SK-N-SH treated with all-trans-retinoic acid at 6 μM for 48 hours (cell line): Measurements from ENCODE around the gene LRPPRC.

Experiments
- ATAC-seq: fragments of 200-7000 bp; cut with Tn5 transposase; 3 replicates; pipeline ENCODE4 v1.9.1; 2020; ENCODE audit warnings: mild to moderate bottlenecking, moderate library complexity
- ARNTL ChIP-seq: fragments of 450-650 bp; formaldehyde crosslinking; IDR thresholded peaks from 2 replicates; pipeline ENCODE4 v1.5.0; 2020; ENCODE audit warnings: low read depth, mild to moderate bottlenecking, moderate library complexity, borderline replicate concordance
- BACH2 ChIP-seq: fragments of 250-450 bp; sonication (Bioruptor Pico); IDR thresholded peaks from 2 replicates; pipeline ENCODE4 v1.9.0; 2021; ENCODE audit warnings: mild to moderate bottlenecking, borderline replicate concordance
- ESRRG ChIP-seq: fragments of 250-450 bp; sonication (Bioruptor Pico); IDR thresholded peaks from 2 replicates; pipeline ENCODE4 v1.6.1; 2021; ENCODE audit warnings: mild to moderate bottlenecking
- ISL1 ChIP-seq: fragments of 250-450 bp; sonication (Bioruptor Pico); IDR thresholded peaks from 2 replicates; pipeline ENCODE4 v2.1.2; 2022; ENCODE audit warnings: mild to moderate bottlenecking, moderate library complexity
- OSR1 ChIP-seq: fragments of 250-450 bp; sonication (Bioruptor Pico); IDR thresholded peaks from 2 replicates; pipeline ENCODE4 v1.8.0; 2022; ENCODE audit warnings: moderate library complexity, mild to moderate bottlenecking, inconsistent platforms
- RARB ChIP-seq: fragments of 250-450 bp; sonication (Bioruptor Pico); IDR thresholded peaks from 2 replicates; pipeline ENCODE4 v1.8.0; 2021; ENCODE audit warnings: mild to moderate bottlenecking, moderate library complexity
- SNAI2 ChIP-seq: fragments of 250-450 bp; sonication (Bioruptor Pico); IDR thresholded peaks from 2 replicates; pipeline ENCODE4 v1.5.0; 2020; ENCODE audit warnings: mild to moderate bottlenecking, moderate library complexity
- TCF4 ChIP-seq: fragments of 250-450 bp; sonication (Bioruptor Pico); IDR thresholded peaks from 2 replicates; pipeline ENCODE4 v1.8.0; 2021; ENCODE audit warnings: mild to moderate bottlenecking, moderate library complexity, borderline replicate concordance
- TOX ChIP-seq: fragments of 250-450 bp; sonication (Bioruptor Pico); IDR thresholded peaks from 2 replicates; pipeline ENCODE4 v1.8.0; 2021; ENCODE audit warnings: mild to moderate bottlenecking, moderate library complexity, borderline replicate concordance
- ZC3H10 ChIP-seq: fragments of 250-450 bp; sonication (Bioruptor Pico); IDR thresholded peaks from 2 replicates; pipeline ENCODE4 v1.5.1; 2021; ENCODE audit warnings: mild to moderate bottlenecking, moderate library complexity
- ZFP3 ChIP-seq: fragments of 250-450 bp; sonication (Bioruptor Pico); IDR thresholded peaks from 2 replicates; pipeline ENCODE4 v1.5.0; 2020; ENCODE audit warnings: mild to moderate bottlenecking, moderate library complexity
- ZNF565 ChIP-seq: fragments of 450-650 bp; formaldehyde crosslinking; conservative IDR thresholded peaks from 2 replicates; pipeline ENCODE4 v1.5.0; 2020; ENCODE audit warnings: low read depth, mild to moderate bottlenecking, moderate library complexity
- ZNF70 ChIP-seq: fragments of 450-650 bp; formaldehyde crosslinking; IDR thresholded peaks from 2 replicates; pipeline ENCODE4 v1.5.0; 2020; ENCODE audit warnings: mild to moderate bottlenecking, moderate library complexity
- TF ChIP-seq, protein P1 (sequence below): fragments of 250-450 bp; sonication (Bioruptor Pico); IDR thresholded peaks from 2 replicates; pipeline ENCODE4 v1.5.1; 2020; ENCODE audit warnings: low read depth, mild to moderate bottlenecking, moderate library complexity
- TF ChIP-seq, protein P2 (sequence below): fragments of 250-450 bp; sonication (Bioruptor Pico); IDR thresholded peaks from 2 replicates; pipeline ENCODE4 v1.5.1; 2021; ENCODE audit warnings: mild to moderate bottlenecking, moderate library complexity
- TF ChIP-seq, protein P3 (sequence below): fragments of 250-450 bp; sonication (Bioruptor Pico); IDR thresholded peaks from 2 replicates; pipeline ENCODE4 v1.8.0; 2020; ENCODE audit warnings: mild to moderate bottlenecking, moderate library complexity, borderline replicate concordance
- TF ChIP-seq, protein P4 (sequence below): fragments of 250-450 bp; sonication (Bioruptor Pico); IDR thresholded peaks from 2 replicates; pipeline ENCODE4 v1.5.0; 2020; ENCODE audit warnings: mild to moderate bottlenecking, moderate library complexity
- TF ChIP-seq, protein P5 (sequence below): fragments of 250-450 bp; sonication (Bioruptor Pico); IDR thresholded peaks from 2 replicates; pipeline ENCODE4 v1.8.0; 2021; ENCODE audit warnings: low read depth, mild to moderate bottlenecking, moderate library complexity, borderline replicate concordance

Gene LRPPRC

DNA sequence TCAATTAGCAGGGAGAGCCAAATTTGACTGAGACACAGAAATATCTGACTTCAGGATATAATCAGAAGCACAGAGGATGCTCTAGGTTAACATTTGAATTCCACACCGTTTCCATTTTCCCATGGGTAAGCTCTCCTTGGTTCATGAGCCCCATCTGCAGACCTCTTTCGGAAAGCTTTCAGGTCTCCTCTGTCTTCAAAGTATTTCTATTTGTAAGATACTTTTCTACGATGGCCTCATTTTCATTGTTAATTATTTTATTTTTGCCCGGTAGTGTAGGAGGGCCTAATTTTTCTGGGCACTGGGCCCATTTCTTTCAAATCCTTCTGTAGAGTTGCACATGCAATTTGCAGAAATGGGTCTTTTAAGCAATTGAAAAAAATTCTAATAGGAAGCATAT, 53.8 kb downstream of the LRPPRC start:
- TF ChIP-seq ESRRG (CRISPR knock-in tag) (0 out of 2 replicates have a peak, but pooled peaks have one; percentile 17), ZNF565 (CRISPR knock-in tag) (no peak)
- TF ChIP-seq, all 23 proteins: peak for 1
- no peak for ATAC-seq

DNA sequence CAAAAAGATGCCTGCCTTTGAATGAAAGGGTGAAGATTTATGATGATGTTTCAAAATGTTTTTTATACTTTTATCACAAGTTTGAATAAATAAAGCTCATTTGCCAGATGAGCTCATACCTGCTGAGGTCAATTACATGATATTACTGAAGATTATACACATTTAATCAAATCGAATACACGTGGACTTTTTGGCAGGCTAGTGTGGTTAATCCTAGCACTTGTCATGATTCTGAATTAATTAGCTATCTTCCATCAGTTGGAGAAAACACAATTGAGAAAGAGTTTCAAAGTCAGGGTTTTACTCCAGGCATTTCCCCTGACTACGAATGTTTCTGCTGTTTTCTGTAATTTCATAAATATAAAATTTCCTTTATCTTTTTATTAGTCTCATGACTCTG, 54.4 kb downstream of the LRPPRC start:
- TF ChIP-seq ESRRG (CRISPR knock-in tag) (no peak), ISL1 (CRISPR knock-in tag) (peak; percentile 71), OSR1 (no peak), BACH2 (CRISPR knock-in tag) (no peak), ARNTL (0 out of 2 replicates have a peak, but pooled peaks have one; percentile 42), ZC3H10 (no peak), SNAI2 (CRISPR knock-in tag) (peak; percentile 78; the same call in 1 of the 2 replicates), ZFP3 (CRISPR knock-in tag) (no peak)
- TF ChIP-seq, protein P1, sequence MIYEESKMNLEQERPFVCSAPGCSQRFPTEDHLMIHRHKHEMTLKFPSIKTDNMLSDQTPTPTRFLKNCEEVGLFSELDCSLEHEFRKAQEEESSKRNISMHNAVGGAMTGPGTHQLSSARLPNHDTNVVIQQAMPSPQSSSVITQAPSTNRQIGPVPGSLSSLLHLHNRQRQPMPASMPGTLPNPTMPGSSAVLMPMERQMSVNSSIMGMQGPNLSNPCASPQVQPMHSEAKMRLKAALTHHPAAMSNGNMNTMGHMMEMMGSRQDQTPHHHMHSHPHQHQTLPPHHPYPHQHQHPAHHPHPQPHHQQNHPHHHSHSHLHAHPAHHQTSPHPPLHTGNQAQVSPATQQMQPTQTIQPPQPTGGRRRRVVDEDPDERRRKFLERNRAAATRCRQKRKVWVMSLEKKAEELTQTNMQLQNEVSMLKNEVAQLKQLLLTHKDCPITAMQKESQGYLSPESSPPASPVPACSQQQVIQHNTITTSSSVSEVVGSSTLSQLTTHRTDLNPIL (CRISPR knock-in tag): peak; percentile 80
- no peak for ATAC-seq

DNA sequence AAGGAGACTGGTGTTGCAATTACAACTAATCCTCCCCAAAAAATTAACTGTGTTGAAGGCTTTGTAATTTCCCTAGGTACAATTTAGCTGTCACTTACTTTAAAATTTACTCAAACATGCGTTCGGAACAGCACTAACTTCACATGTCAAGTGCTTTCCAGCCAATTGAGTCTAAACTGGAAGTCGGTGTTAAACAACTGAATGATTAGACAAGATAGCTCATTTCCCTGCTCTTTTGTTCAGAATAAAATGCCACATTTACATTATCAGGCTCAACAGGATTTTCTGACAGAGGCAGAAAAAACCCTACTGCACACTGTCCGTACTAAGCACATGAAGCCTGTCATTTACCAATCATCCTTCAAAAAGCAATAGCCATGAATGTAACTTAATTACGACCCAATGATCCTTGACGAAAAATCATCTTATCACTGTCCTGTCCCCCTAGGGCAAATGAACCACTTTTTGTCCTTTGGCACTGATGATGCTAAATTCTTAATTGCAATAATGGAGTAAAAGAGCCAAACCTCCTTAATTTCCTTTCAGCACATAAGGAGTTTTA, 56.0 kb downstream of the LRPPRC start:
- no peak for ATAC-seq
- TF ChIP-seq, protein P2, sequence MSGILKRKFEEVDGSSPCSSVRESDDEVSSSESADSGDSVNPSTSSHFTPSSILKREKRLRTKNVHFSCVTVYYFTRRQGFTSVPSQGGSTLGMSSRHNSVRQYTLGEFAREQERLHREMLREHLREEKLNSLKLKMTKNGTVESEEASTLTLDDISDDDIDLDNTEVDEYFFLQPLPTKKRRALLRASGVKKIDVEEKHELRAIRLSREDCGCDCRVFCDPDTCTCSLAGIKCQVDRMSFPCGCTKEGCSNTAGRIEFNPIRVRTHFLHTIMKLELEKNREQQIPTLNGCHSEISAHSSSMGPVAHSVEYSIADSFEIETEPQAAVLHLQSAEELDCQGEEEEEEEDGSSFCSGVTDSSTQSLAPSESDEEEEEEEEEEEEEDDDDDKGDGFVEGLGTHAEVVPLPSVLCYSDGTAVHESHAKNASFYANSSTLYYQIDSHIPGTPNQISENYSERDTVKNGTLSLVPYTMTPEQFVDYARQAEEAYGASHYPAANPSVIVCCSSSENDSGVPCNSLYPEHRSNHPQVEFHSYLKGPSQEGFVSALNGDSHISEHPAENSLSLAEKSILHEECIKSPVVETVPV (CRISPR knock-in tag): no peak
- TF ChIP-seq, protein P3, sequence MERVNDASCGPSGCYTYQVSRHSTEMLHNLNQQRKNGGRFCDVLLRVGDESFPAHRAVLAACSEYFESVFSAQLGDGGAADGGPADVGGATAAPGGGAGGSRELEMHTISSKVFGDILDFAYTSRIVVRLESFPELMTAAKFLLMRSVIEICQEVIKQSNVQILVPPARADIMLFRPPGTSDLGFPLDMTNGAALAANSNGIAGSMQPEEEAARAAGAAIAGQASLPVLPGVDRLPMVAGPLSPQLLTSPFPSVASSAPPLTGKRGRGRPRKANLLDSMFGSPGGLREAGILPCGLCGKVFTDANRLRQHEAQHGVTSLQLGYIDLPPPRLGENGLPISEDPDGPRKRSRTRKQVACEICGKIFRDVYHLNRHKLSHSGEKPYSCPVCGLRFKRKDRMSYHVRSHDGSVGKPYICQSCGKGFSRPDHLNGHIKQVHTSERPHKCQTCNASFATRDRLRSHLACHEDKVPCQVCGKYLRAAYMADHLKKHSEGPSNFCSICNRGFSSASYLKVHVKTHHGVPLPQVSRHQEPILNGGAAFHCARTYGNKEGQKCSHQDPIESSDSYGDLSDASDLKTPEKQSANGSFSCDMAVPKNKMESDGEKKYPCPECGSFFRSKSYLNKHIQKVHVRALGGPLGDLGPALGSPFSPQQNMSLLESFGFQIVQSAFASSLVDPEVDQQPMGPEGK (CRISPR knock-in tag): no peak
- TF ChIP-seq, protein P4, sequence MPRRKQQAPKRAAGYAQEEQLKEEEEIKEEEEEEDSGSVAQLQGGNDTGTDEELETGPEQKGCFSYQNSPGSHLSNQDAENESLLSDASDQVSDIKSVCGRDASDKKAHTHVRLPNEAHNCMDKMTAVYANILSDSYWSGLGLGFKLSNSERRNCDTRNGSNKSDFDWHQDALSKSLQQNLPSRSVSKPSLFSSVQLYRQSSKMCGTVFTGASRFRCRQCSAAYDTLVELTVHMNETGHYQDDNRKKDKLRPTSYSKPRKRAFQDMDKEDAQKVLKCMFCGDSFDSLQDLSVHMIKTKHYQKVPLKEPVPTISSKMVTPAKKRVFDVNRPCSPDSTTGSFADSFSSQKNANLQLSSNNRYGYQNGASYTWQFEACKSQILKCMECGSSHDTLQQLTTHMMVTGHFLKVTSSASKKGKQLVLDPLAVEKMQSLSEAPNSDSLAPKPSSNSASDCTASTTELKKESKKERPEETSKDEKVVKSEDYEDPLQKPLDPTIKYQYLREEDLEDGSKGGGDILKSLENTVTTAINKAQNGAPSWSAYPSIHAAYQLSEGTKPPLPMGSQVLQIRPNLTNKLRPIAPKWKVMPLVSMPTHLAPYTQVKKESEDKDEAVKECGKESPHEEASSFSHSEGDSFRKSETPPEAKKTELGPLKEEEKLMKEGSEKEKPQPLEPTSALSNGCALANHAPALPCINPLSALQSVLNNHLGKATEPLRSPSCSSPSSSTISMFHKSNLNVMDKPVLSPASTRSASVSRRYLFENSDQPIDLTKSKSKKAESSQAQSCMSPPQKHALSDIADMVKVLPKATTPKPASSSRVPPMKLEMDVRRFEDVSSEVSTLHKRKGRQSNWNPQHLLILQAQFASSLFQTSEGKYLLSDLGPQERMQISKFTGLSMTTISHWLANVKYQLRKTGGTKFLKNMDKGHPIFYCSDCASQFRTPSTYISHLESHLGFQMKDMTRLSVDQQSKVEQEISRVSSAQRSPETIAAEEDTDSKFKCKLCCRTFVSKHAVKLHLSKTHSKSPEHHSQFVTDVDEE: no peak
- TF ChIP-seq TOX (CRISPR knock-in tag) (no peak), BACH2 (CRISPR knock-in tag) (no peak), ZNF565 (CRISPR knock-in tag) (no peak), ZNF70 (CRISPR knock-in tag) (no peak), ZC3H10 (no peak), RARB (CRISPR knock-in tag) (no peak)
- TF ChIP-seq, all 23 proteins: peak for 0

DNA sequence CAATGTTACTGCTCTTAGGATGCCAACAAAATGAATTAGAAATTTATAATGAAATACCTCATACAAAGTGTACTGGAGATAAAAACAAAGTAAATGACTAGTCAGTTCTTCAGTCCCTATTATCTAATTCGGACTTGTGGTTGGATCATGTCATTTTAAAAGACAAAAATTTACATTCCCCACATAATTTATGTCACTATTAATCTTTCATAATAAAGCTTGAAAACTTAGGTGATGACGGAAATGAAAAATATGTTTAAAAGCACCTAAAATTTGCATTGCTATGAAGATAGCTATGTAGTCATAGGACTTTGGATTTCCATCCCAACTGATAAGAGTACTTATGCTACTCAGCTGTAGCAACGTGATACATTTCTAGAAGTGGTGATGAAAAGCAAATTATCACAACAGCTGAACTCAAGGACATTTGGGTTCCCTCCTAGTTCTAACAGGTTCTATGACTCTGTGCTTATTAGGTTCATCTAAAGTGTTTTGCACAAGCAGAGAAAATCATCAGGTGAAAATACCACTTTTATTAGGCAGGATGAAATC, 58.4 kb downstream of the LRPPRC start:
- no peak for TF ChIP-seq ARNTL
- TF ChIP-seq ZC3H10: no peak
- TF ChIP-seq SNAI2 (CRISPR knock-in tag): no peak
- TF ChIP-seq TOX (CRISPR knock-in tag): no peak
- TF ChIP-seq, protein P2 (CRISPR knock-in tag): no peak
- peak; percentile 74 for TF ChIP-seq ISL1 (CRISPR knock-in tag)
- TF ChIP-seq, protein P5, sequence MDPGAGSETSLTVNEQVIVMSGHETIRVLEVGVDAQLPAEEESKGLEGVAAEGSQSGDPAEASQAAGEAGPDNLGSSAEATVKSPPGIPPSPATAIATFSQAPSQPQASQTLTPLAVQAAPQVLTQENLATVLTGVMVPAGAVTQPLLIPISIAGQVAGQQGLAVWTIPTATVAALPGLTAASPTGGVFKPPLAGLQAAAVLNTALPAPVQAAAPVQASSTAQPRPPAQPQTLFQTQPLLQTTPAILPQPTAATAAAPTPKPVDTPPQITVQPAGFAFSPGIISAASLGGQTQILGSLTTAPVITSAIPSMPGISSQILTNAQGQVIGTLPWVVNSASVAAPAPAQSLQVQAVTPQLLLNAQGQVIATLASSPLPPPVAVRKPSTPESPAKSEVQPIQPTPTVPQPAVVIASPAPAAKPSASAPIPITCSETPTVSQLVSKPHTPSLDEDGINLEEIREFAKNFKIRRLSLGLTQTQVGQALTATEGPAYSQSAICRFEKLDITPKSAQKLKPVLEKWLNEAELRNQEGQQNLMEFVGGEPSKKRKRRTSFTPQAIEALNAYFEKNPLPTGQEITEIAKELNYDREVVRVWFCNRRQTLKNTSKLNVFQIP (CRISPR knock-in tag): no peak
- no peak for TF ChIP-seq TCF4
- TF ChIP-seq ZFP3 (CRISPR knock-in tag): no peak
- ATAC-seq: no peak; the same call in 2 of the 3 replicates
